Endothelial cell of umbilical vein (primary cell): Measurements from ENCODE around the gene AKNA. TPM values are rescaled to one million over a fixed set of nuclear protein-coding genes. Genes with fewer than 3 reads are reported as not detected.

Experiments used
- BruUV-seq: library from RNA; stranded (reverse); fragments of 400-500 nt; replicated peaks from 2 replicates; lab custom pipeline; 2021; lab: Mats Ljungman, UMichigan
- CTCF ChIA-PET: fragments of 300-600, 350-600 bp; sonication (Branson Sonifier 250); formaldehyde crosslinking; loops from one replicate; lab custom pipeline; 2021; ENCODE audit warnings: antibody characterized with exemption, inconsistent platforms; lab: Charles Lee
- POLR2A ChIA-PET: fragments of 300-600, 350-600 bp; sonication (Branson Sonifier 250); formaldehyde crosslinking; loops from one replicate; lab custom pipeline; 2021; ENCODE audit warnings: antibody characterized with exemption, inconsistent platforms; lab: Charles Lee
- DNase-seq: peaks from one replicate; pipeline ENCODE4 v3.0.0-alpha.2; 2011; ENCODE audit warnings: low read depth, low spot score
- FAIRE-seq: peaks from 2 replicates; lab custom pipeline; 2011; peaks lifted over from hg19 to GRCh38; lab: Jason Lieb, UNC
- H2AFZ ChIP-seq: 2 replicates; pipeline ENCODE4 v1.6.0; 2012; ENCODE audit warnings: low read depth, low read length, control low read depth, inconsistent platforms
- H3K27ac ChIP-seq: 2 replicates; pipeline ENCODE4 v1.5.1; 2011; ENCODE audit warnings: low read depth, mild to moderate bottlenecking, control low read depth, low read length, moderate library complexity; ENCODE audit not compliant: insufficient read depth
- H3K27me3 ChIP-seq, 2 experiments: 2 replicates each; pipeline versions ENCODE4 v1.6.0 to v1.6.1; 2011; ENCODE audit warnings: low read length in 2 of 2, mixed read lengths in 1 of 2; ENCODE audit not compliant: control insufficient read depth in 2 of 2, insufficient read depth in 2 of 2
- H3K36me3 ChIP-seq, 2 experiments: 2 replicates in 1 of 2; 3 replicates in 1 of 2; pipeline ENCODE4 v1.5.1; 2011; ENCODE audit warnings: low read length in 2 of 2, mild to moderate bottlenecking in 1 of 2, moderate library complexity in 1 of 2; ENCODE audit not compliant: control insufficient read depth in 2 of 2, insufficient read depth in 2 of 2; ENCODE audit errors: extremely low read depth in 1 of 2
- H3K4me1 ChIP-seq: 3 replicates; pipeline ENCODE4 v1.5.1; 2011; ENCODE audit warnings: mild to moderate bottlenecking, low read length; ENCODE audit not compliant: control insufficient read depth, insufficient read depth; ENCODE audit errors: extremely low read depth
- H3K4me2 ChIP-seq: 2 replicates; pipeline ENCODE4 v1.6.1; 2011; ENCODE audit warnings: low read length, control low read depth, mixed read lengths; ENCODE audit not compliant: insufficient read depth
- H3K4me3 ChIP-seq, 3 experiments: fragments of 200-600 bp in 1 of 3; sonication (generic), shearing (Covaris generic) in 1 of 3; replicated peaks in 1 of 3; 2 replicates each; pipeline ENCODE4 v1.5.1; 2011 to 2016; ENCODE audit warnings: control low read depth in 3 of 3, low read length in 3 of 3, mild to moderate bottlenecking in 2 of 3, inconsistent platforms in 1 of 3, low read depth in 1 of 3, moderate library complexity in 1 of 3; ENCODE audit not compliant: insufficient read depth in 1 of 3
- H3K79me2 ChIP-seq: 2 replicates; pipeline ENCODE4 v1.6.0; 2012; ENCODE audit warnings: low read length, inconsistent platforms; ENCODE audit not compliant: control insufficient read depth, insufficient read depth
- H3K9ac ChIP-seq: replicated peaks from 2 replicates; pipeline ENCODE3; 2011; ENCODE audit warnings: low read length, control low read depth; ENCODE audit not compliant: insufficient read depth; ENCODE audit errors: extremely low read depth
- H3K9me1 ChIP-seq: replicated peaks from 3 replicates; pipeline ENCODE4 v1.6.0; 2011; ENCODE audit warnings: mild to moderate bottlenecking, low read length; ENCODE audit not compliant: control insufficient read depth, insufficient read depth; ENCODE audit errors: extremely low read depth
- H3K9me3 ChIP-seq: replicated peaks from 2 replicates; pipeline ENCODE4 v1.5.1; 2012; ENCODE audit warnings: low read length, inconsistent platforms; ENCODE audit not compliant: control insufficient read depth, insufficient read depth
- H4K20me1 ChIP-seq: replicated peaks from 2 replicates; pipeline ENCODE3; 2011; ENCODE audit warnings: mild to moderate bottlenecking, low read length; ENCODE audit not compliant: control insufficient read depth, insufficient read depth; ENCODE audit errors: extremely low read depth
- EZH2 ChIP-seq: IDR thresholded peaks from 2 replicates; pipeline ENCODE4 v1.6.1; 2012; ENCODE audit warnings: borderline replicate concordance, low read depth, mild to moderate bottlenecking, moderate library complexity, low read length, inconsistent platforms; ENCODE audit not compliant: severe bottlenecking
- FOS ChIP-seq: IDR thresholded peaks from 2 replicates; pipeline ENCODE4 v1.6.1; 2011; ENCODE audit warnings: mild to moderate bottlenecking, low read length, moderate library complexity, borderline replicate concordance; ENCODE audit not compliant: insufficient read depth
- GATA2 ChIP-seq: IDR thresholded peaks from 2 replicates; pipeline ENCODE4 v1.7.0; 2011; ENCODE audit warnings: low read depth, mild to moderate bottlenecking, moderate library complexity, mixed read lengths, low read length; ENCODE audit not compliant: insufficient read length, insufficient read depth
- JUN ChIP-seq: IDR thresholded peaks from 2 replicates; pipeline ENCODE4 v1.6.1; 2011; ENCODE audit warnings: borderline replicate concordance, low read depth; ENCODE audit not compliant: insufficient read length, insufficient read depth
- MYC ChIP-seq: IDR thresholded peaks from one replicate; pipeline ENCODE4 v1.6.1; 2011; ENCODE audit warnings: mild to moderate bottlenecking, low read depth, low read length
- POLR2A ChIP-seq: IDR thresholded peaks from 2 replicates; pipeline ENCODE4 v1.6.1; 2012; ENCODE audit warnings: low read depth, mild to moderate bottlenecking, control low read depth, low read length
- POLR2AphosphoS5 ChIP-seq: IDR thresholded peaks from 2 replicates; pipeline ENCODE4 v1.6.1; 2012; ENCODE audit warnings: low read depth, mild to moderate bottlenecking, control low read depth, low read length, moderate library complexity; ENCODE audit not compliant: insufficient read depth
- dilution Hi-C: fragments of 300-500 bp; cut with MboI; formaldehyde crosslinking; loops from one replicate; pipeline ENCODE4 v1.15.0; 2019; ENCODE audit warnings: low sequenced_read_pairs; ENCODE audit not compliant: extremely low pct_ligation_motif_present
- intact Hi-C: fragments of 100-400 bp; cut with micrococcal nuclease; formaldehyde crosslinking; loops from one replicate; pipeline ENCODE4 v1.10.0; 2022
- polyA plus RNA-seq, 4 experiments: library from polyadenylated mRNA; depleted of rRNA in 3 of 4; stranded (reverse) in 3 of 4; unstranded in 1 of 4; fragments of >200 nt; gene quantifications; 2 replicates each; pipeline versions ENCODE4 v1.2.1 to v1.2.3, GENCODE V29; 2011 to 2012; ENCODE audit warnings: missing spikeins in 1 of 4
- total RNA-seq: library from RNA; stranded (reverse); gene quantifications from 2 replicates; pipeline ENCODE4 v1.2.3, GENCODE V29; 2021
- TF ChIP-seq, protein P1 (sequence below), 2 donors: IDR thresholded peaks; 1 replicate in 1 of 2; 2 replicates in 1 of 2; pipeline ENCODE4 v1.5.1; 2011; ENCODE audit warnings: low read length in 2 of 2, mild to moderate bottlenecking in 2 of 2, moderate library complexity in 2 of 2, control low read depth in 1 of 2, inconsistent platforms in 1 of 2, low read depth in 1 of 2; ENCODE audit not compliant: insufficient read depth in 1 of 2; ENCODE audit errors: extremely low read depth in 1 of 2
- TF ChIP-seq, protein P2 (sequence below): IDR thresholded peaks from 2 replicates; pipeline ENCODE4 v1.6.1; 2011; ENCODE audit not compliant: insufficient read depth, insufficient read length

AKNA gene
- total and polyA plus RNA-seq, 2 donors (not counting 3 experiments of a cell fraction or from before 2014, with no cell fraction given): 11.3 to 22.4 TPM

DNA sequence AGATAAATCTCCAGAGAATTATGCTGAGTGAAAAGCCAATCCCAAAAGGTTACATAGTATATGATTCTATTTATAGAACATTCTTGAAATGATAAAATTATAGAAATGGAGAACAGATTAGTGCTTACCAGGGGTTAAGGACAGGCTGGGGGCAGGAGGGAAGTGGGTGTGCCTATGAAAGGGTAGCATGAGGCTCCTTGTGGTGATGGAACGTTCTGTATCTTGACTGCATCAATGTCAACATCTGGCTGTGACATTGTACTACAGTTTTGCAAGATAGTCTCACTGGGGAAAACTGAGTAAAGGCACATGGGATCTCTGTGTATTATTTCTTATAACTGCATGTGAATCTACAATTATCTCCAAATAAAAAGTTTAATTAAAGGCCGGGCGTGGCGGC lies 35.9 kb downstream of the AKNA start:
- Histone ChIP-seq H3K4me3 (no peak overlapping the region), H3K9me3 (no peaks in the 10 kb centered on the region), H3K4me1 (no peaks in the 10 kb centered on the region), H2AFZ (no peak overlapping the region), H3K9ac (no peak overlapping the region), H3K27me3 (no peaks in the 10 kb centered on the region), H4K20me1 (no peaks in the 10 kb centered on the region), H3K36me3 (peaks cover 9 to 32% of the 10 kb centered on the region in 2 experiments), H3K4me2 (no peak overlapping the region), H3K9me1 (no peaks in the 10 kb centered on the region), H3K79me2 (no peaks in the 10 kb centered on the region), H3K27ac (no peak overlapping the region)
- no peak for DNase-seq
- CTCF ChIA-PET: no interaction called here
- POLR2A ChIA-PET: no interaction called here
- no peak for FAIRE-seq
- dilution Hi-C loops: no loop called here
- no TSS peak for BruUV-seq
- no peak for TF ChIP-seq MYC
- no peak for TF ChIP-seq POLR2A
- no peak for TF ChIP-seq FOS
- no peak for TF ChIP-seq GATA2
- TF ChIP-seq, protein P1, sequence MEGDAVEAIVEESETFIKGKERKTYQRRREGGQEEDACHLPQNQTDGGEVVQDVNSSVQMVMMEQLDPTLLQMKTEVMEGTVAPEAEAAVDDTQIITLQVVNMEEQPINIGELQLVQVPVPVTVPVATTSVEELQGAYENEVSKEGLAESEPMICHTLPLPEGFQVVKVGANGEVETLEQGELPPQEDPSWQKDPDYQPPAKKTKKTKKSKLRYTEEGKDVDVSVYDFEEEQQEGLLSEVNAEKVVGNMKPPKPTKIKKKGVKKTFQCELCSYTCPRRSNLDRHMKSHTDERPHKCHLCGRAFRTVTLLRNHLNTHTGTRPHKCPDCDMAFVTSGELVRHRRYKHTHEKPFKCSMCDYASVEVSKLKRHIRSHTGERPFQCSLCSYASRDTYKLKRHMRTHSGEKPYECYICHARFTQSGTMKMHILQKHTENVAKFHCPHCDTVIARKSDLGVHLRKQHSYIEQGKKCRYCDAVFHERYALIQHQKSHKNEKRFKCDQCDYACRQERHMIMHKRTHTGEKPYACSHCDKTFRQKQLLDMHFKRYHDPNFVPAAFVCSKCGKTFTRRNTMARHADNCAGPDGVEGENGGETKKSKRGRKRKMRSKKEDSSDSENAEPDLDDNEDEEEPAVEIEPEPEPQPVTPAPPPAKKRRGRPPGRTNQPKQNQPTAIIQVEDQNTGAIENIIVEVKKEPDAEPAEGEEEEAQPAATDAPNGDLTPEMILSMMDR (IDR thresholded peaks at IDR 0.05; ENCODE audit: extremely low read depth in 1 of 2, insufficient read depth in 1 of 2, low read depth in 1 of 2, low read length in 2 of 2): no peak
- no peak for TF ChIP-seq JUN
- TF ChIP-seq POLR2AphosphoS5: no peak
- TF ChIP-seq, protein P2, sequence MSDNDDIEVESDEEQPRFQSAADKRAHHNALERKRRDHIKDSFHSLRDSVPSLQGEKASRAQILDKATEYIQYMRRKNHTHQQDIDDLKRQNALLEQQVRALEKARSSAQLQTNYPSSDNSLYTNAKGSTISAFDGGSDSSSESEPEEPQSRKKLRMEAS: no peak
- no peak for TF ChIP-seq EZH2
- intact Hi-C loops: no loop called here
